ENCODE measurements around the gene AQP3.
A peak's percentile ranks its signal among the peaks of the same experiment; 100 is the strongest.
"Not testable (repeated sequence)": the region's sequence is repeated elsewhere in the genome, so short reads cannot be mapped to it uniquely, and the experiment has no call there.

AQP3 gene

GRCh38 chr9:33429256-33429985, 18.0 kb downstream of the AQP3 start:
- Histone ChIP-seq H3K4me1 (ENCODE audit: control insufficient read depth, insufficient read depth, low read length) (no peaks in the 10 kb centered on the region), H3K9me3 (ENCODE audit: control insufficient read depth, insufficient read depth, low read length) (no peaks in the 10 kb centered on the region), H3K4me3 (ENCODE audit: low read depth, low read length) (no peak overlapping the region), H3K27ac (ENCODE audit: low read depth, low read length) (no peak overlapping the region), H3K27me3 (ENCODE audit: control insufficient read depth, insufficient read depth, low read length) (no peaks in the 10 kb centered on the region), H3K9ac (ENCODE audit: low read depth, low read length) (no peak overlapping the region), H3K36me3 (ENCODE audit: control insufficient read depth, insufficient read depth, low read length) (no peaks in the 10 kb centered on the region)

- Histone ChIP-seq H3K9ac (ENCODE audit: low read depth, low read length) (no peak overlapping the region), H3K36me3 (ENCODE audit: control insufficient read depth, insufficient read depth, low read length) (no peaks in the 10 kb centered on the region), H3K27me3 (ENCODE audit: control insufficient read depth, insufficient read depth, low read length) (no peaks in the 10 kb centered on the region), H3K9me3 (ENCODE audit: control insufficient read depth, insufficient read depth, low read length) (no peaks in the 10 kb centered on the region), H3K4me3 (ENCODE audit: low read depth, low read length) (no peak overlapping the region), H3K27ac (ENCODE audit: low read depth, low read length) (no peak overlapping the region), H3K4me1 (ENCODE audit: control insufficient read depth, insufficient read depth, low read length) (no peaks in the 10 kb centered on the region)
Observed at GRCh38 chr9:33426843-33427293, 20.5 kb downstream of the AQP3 start.

GRCh38 chr9:33425128-33425533, 22.3 kb downstream of the AQP3 start:
- no peaks in the 10 kb centered on the region for H3K27me3 ChIP-seq (ENCODE audit: control insufficient read depth, insufficient read depth, low read length)
- no peak overlapping the region for H3K9ac ChIP-seq (ENCODE audit: low read depth, low read length)
- H3K27ac ChIP-seq (ENCODE audit: low read depth, low read length): no peak overlapping the region
- no peaks in the 10 kb centered on the region for H3K36me3 ChIP-seq (ENCODE audit: control insufficient read depth, insufficient read depth, low read length)
- no peak overlapping the region for H3K4me3 ChIP-seq (ENCODE audit: low read depth, low read length)
- no peaks in the 10 kb centered on the region for H3K4me1 ChIP-seq (ENCODE audit: control insufficient read depth, insufficient read depth, low read length)
- no peaks in the 10 kb centered on the region for H3K9me3 ChIP-seq (ENCODE audit: control insufficient read depth, insufficient read depth, low read length)

GRCh38 chr9:33424492-33424891, 22.9 kb downstream of the AQP3 start:
- not testable (repeated sequence) for H3K27ac ChIP-seq (ENCODE audit: low read depth, low read length); H3K9ac ChIP-seq (ENCODE audit: low read depth, low read length); H3K36me3 ChIP-seq (ENCODE audit: control insufficient read depth, insufficient read depth, low read length); H3K27me3 ChIP-seq (ENCODE audit: control insufficient read depth, insufficient read depth, low read length); H3K4me3 ChIP-seq (ENCODE audit: low read depth, low read length); H3K4me1 ChIP-seq (ENCODE audit: control insufficient read depth, insufficient read depth, low read length); H3K9me3 ChIP-seq (ENCODE audit: control insufficient read depth, insufficient read depth, low read length)

- H3K36me3 ChIP-seq (ENCODE audit: control insufficient read depth, insufficient read depth, low read length); H3K9me3 ChIP-seq (ENCODE audit: control insufficient read depth, insufficient read depth, low read length); H3K27ac ChIP-seq (ENCODE audit: low read depth, low read length); H3K4me1 ChIP-seq (ENCODE audit: control insufficient read depth, insufficient read depth, low read length); H3K9ac ChIP-seq (ENCODE audit: low read depth, low read length); H3K27me3 ChIP-seq (ENCODE audit: control insufficient read depth, insufficient read depth, low read length); H3K4me3 ChIP-seq (ENCODE audit: low read depth, low read length): not testable (repeated sequence)
Observed at GRCh38 chr9:33424043-33424442, 23.4 kb downstream of the AQP3 start.

GRCh38 chr9:33419708-33420303, 27.6 kb downstream of the AQP3 start:
- H3K9me3 ChIP-seq (ENCODE audit: control insufficient read depth, insufficient read depth, low read length): no peaks in the 10 kb centered on the region
- H3K4me1 ChIP-seq (ENCODE audit: control insufficient read depth, insufficient read depth, low read length): no peaks in the 10 kb centered on the region
- H3K9ac ChIP-seq (ENCODE audit: low read depth, low read length): no peak overlapping the region
- H3K27me3 ChIP-seq (ENCODE audit: control insufficient read depth, insufficient read depth, low read length): no peaks in the 10 kb centered on the region
- H3K4me3 ChIP-seq (ENCODE audit: low read depth, low read length): no peak overlapping the region
- H3K36me3 ChIP-seq (ENCODE audit: control insufficient read depth, insufficient read depth, low read length): no peaks in the 10 kb centered on the region
- H3K27ac ChIP-seq (ENCODE audit: low read depth, low read length): no peak overlapping the region

- no peak overlapping the region for H3K27ac ChIP-seq (ENCODE audit: low read depth, low read length)
- no peaks in the 10 kb centered on the region for H3K27me3 ChIP-seq (ENCODE audit: control insufficient read depth, insufficient read depth, low read length)
- no peaks in the 10 kb centered on the region for H3K36me3 ChIP-seq (ENCODE audit: control insufficient read depth, insufficient read depth, low read length)
- no peak overlapping the region for H3K9ac ChIP-seq (ENCODE audit: low read depth, low read length)
- no peak overlapping the region for H3K4me3 ChIP-seq (ENCODE audit: low read depth, low read length)
- H3K9me3 ChIP-seq (ENCODE audit: control insufficient read depth, insufficient read depth, low read length): no peaks in the 10 kb centered on the region
- no peaks in the 10 kb centered on the region for H3K4me1 ChIP-seq (ENCODE audit: control insufficient read depth, insufficient read depth, low read length)
Observed at GRCh38 chr9:33418090-33418489, 29.3 kb downstream of the AQP3 start.

- Histone ChIP-seq H3K9ac (ENCODE audit: low read depth, low read length) (no peak overlapping the region), H3K27me3 (ENCODE audit: control insufficient read depth, insufficient read depth, low read length) (no peaks in the 10 kb centered on the region), H3K4me1 (ENCODE audit: control insufficient read depth, insufficient read depth, low read length) (no peaks in the 10 kb centered on the region), H3K9me3 (ENCODE audit: control insufficient read depth, insufficient read depth, low read length) (no peaks in the 10 kb centered on the region), H3K27ac (ENCODE audit: low read depth, low read length) (no peak overlapping the region), H3K4me3 (ENCODE audit: low read depth, low read length) (no peak overlapping the region), H3K36me3 (ENCODE audit: control insufficient read depth, insufficient read depth, low read length) (no peaks in the 10 kb centered on the region)
Observed at GRCh38 chr9:33416996-33417395, 30.4 kb downstream of the AQP3 start.

GRCh38 chr9:33415501-33416038, 31.8 kb downstream of the AQP3 start:
- Histone ChIP-seq H3K36me3 (ENCODE audit: control insufficient read depth, insufficient read depth, low read length) (no peaks in the 10 kb centered on the region), H3K9me3 (ENCODE audit: control insufficient read depth, insufficient read depth, low read length) (no peaks in the 10 kb centered on the region), H3K27ac (ENCODE audit: low read depth, low read length) (peak overlapping the region; percentile 13), H3K9ac (ENCODE audit: low read depth, low read length) (no peak overlapping the region), H3K27me3 (ENCODE audit: control insufficient read depth, insufficient read depth, low read length) (no peaks in the 10 kb centered on the region), H3K4me1 (ENCODE audit: control insufficient read depth, insufficient read depth, low read length) (no peaks in the 10 kb centered on the region), H3K4me3 (ENCODE audit: low read depth, low read length) (no peak overlapping the region)

- Histone ChIP-seq H3K4me1 (ENCODE audit: control insufficient read depth, insufficient read depth, low read length) (no peaks in the 10 kb centered on the region), H3K36me3 (ENCODE audit: control insufficient read depth, insufficient read depth, low read length) (no peaks in the 10 kb centered on the region), H3K27me3 (ENCODE audit: control insufficient read depth, insufficient read depth, low read length) (no peaks in the 10 kb centered on the region), H3K27ac (ENCODE audit: low read depth, low read length) (no peak overlapping the region), H3K4me3 (ENCODE audit: low read depth, low read length) (no peak overlapping the region), H3K9ac (ENCODE audit: low read depth, low read length) (no peak overlapping the region), H3K9me3 (ENCODE audit: control insufficient read depth, insufficient read depth, low read length) (no peaks in the 10 kb centered on the region)
Observed at GRCh38 chr9:33414889-33415500, 32.4 kb downstream of the AQP3 start.

- Histone ChIP-seq H3K9me3 (ENCODE audit: control insufficient read depth, insufficient read depth, low read length) (no peaks in the 10 kb centered on the region), H3K27ac (ENCODE audit: low read depth, low read length) (no peak overlapping the region), H3K4me3 (ENCODE audit: low read depth, low read length) (no peak overlapping the region), H3K9ac (ENCODE audit: low read depth, low read length) (no peak overlapping the region), H3K36me3 (ENCODE audit: control insufficient read depth, insufficient read depth, low read length) (no peaks in the 10 kb centered on the region), H3K27me3 (ENCODE audit: control insufficient read depth, insufficient read depth, low read length) (no peaks in the 10 kb centered on the region), H3K4me1 (ENCODE audit: control insufficient read depth, insufficient read depth, low read length) (no peaks in the 10 kb centered on the region)
Observed at GRCh38 chr9:33414268-33414667, 33.1 kb downstream of the AQP3 start.
